IMR-90 (cell line): ENCODE results near the gene KCNN3. TPM values are rescaled to one million over a fixed set of nuclear protein-coding genes. Genes with fewer than 3 reads are reported as not detected.

ENCODE experiments used
- ATAC-seq: fragments of 200-7000 bp; cut with Tn5 transposase; 2 replicates; pipeline ENCODE4 v1.9.1; 2020; ENCODE audit warnings: low read depth, mild to moderate bottlenecking, moderate library complexity
- BruUV-seq: library from RNA; stranded (reverse); fragments of 400-500 nt; replicated peaks from 2 replicates; lab custom pipeline; 2021; lab: Mats Ljungman, UMichigan
- CTCF ChIA-PET: fragments of 300-600 bp; formaldehyde crosslinking; extraction: SDS; loops from one replicate; lab custom pipeline; 2021; ENCODE audit warnings: antibody characterized with exemption; lab: Yijun Ruan, JAX
- POLR2A ChIA-PET: fragments of 300-600 bp; sonication (Branson Sonifier 250); formaldehyde crosslinking; loops from one replicate; lab custom pipeline; 2022; ENCODE audit warnings: antibody characterized with exemption; ENCODE audit not compliant: unreplicated experiment; lab: Charles Lee
- DNase-seq: peaks from one replicate; pipeline ENCODE4 v3.0.0; 2013
- H2AFZ ChIP-seq: replicated peaks from 2 replicates; pipeline ENCODE3; 2013; ENCODE audit warnings: low read length, mild to moderate bottlenecking; ENCODE audit not compliant: poor library complexity
- H2AK5ac ChIP-seq: 2 replicates; pipeline ENCODE4 v1.6.1; 2013; ENCODE audit warnings: low read depth, low read length, inconsistent platforms
- H2AK9ac ChIP-seq: replicated peaks from 2 replicates; pipeline ENCODE3; 2013; ENCODE audit warnings: mild to moderate bottlenecking, low read depth, low read length, moderate library complexity; ENCODE audit not compliant: poor library complexity
- H2BK120ac ChIP-seq: 2 replicates; pipeline ENCODE4 v1.6.1; 2013; ENCODE audit warnings: low read depth, low read length, inconsistent platforms
- H2BK15ac ChIP-seq: 3 replicates; pipeline ENCODE4 v1.6.1; 2013; ENCODE audit warnings: low read depth, low read length, inconsistent platforms
- H2BK20ac ChIP-seq: 2 replicates; pipeline ENCODE4 v1.6.1; 2013; ENCODE audit warnings: low read depth, mild to moderate bottlenecking, inconsistent platforms, low read length, moderate library complexity
- H2BK5ac ChIP-seq: 2 replicates; pipeline ENCODE4 v1.6.1; 2013; ENCODE audit warnings: mild to moderate bottlenecking, low read depth, low read length, inconsistent platforms; ENCODE audit not compliant: poor library complexity, severe bottlenecking
- H3K14ac ChIP-seq: replicated peaks from 2 replicates; pipeline ENCODE4 v1.6.1; 2013; ENCODE audit warnings: low read depth, low read length, inconsistent platforms
- H3K18ac ChIP-seq: 2 replicates; pipeline ENCODE4 v1.6.1; 2013; ENCODE audit warnings: low read depth, low read length, control low read depth
- H3K23ac ChIP-seq: 2 replicates; pipeline ENCODE4 v1.6.1; 2013; ENCODE audit warnings: low read depth, low read length, inconsistent platforms
- H3K27ac ChIP-seq: 2 replicates; pipeline ENCODE4 v1.5.1; 2013; ENCODE audit warnings: mild to moderate bottlenecking, control low read depth, low read length; ENCODE audit not compliant: insufficient read depth
- H3K27me3 ChIP-seq: 2 replicates; pipeline ENCODE4 v1.6.1; 2013; ENCODE audit warnings: low read length; ENCODE audit not compliant: control insufficient read depth, insufficient read depth
- H3K36me3 ChIP-seq: 2 replicates; pipeline ENCODE4 v1.6.1; 2013; ENCODE audit warnings: low read length, mixed read lengths; ENCODE audit not compliant: control insufficient read depth, insufficient read depth
- H3K4ac ChIP-seq: 2 replicates; pipeline ENCODE4 v1.6.1; 2013; ENCODE audit warnings: low read depth, low read length, inconsistent platforms
- H3K4me1 ChIP-seq: 2 replicates; pipeline ENCODE4 v1.6.1; 2013; ENCODE audit warnings: low read length, mixed read lengths; ENCODE audit not compliant: control insufficient read depth, insufficient read depth
- H3K4me2 ChIP-seq: 2 replicates; pipeline ENCODE4 v1.6.1; 2013; ENCODE audit warnings: low read depth, mild to moderate bottlenecking, control low read depth, low read length, moderate library complexity
- H3K4me3 ChIP-seq: 2 replicates; pipeline ENCODE4 v1.5.1; 2013; ENCODE audit warnings: low read depth, mild to moderate bottlenecking, control low read depth, low read length, moderate library complexity; ENCODE audit not compliant: insufficient read depth
- H3K56ac ChIP-seq: 2 replicates; pipeline ENCODE4 v1.6.1; 2013; ENCODE audit warnings: low read length, inconsistent platforms; ENCODE audit not compliant: insufficient read depth; ENCODE audit errors: extremely low read depth
- H3K79me1 ChIP-seq, 2 experiments: 2 replicates each; pipeline ENCODE4 v1.6.1; 2013; ENCODE audit warnings: low read length in 2 of 2, inconsistent platforms in 1 of 2, low read depth in 1 of 2
- H3K9ac ChIP-seq: 2 replicates; pipeline ENCODE4 v1.6.1; 2013; ENCODE audit warnings: low read depth, low read length, control low read depth
- H3K9me1 ChIP-seq: 2 replicates; pipeline ENCODE4 v1.6.1; 2013; ENCODE audit warnings: low read length, inconsistent platforms; ENCODE audit not compliant: insufficient read depth
- H3K9me3 ChIP-seq: 2 replicates; pipeline ENCODE4 v1.6.1; 2013; ENCODE audit warnings: low read length; ENCODE audit not compliant: control insufficient read depth, insufficient read depth
- H4K20me1 ChIP-seq: 2 replicates; pipeline ENCODE4 v1.6.1; 2013; ENCODE audit warnings: low read length, inconsistent platforms; ENCODE audit not compliant: insufficient read depth
- H4K5ac ChIP-seq: 2 replicates; pipeline ENCODE4 v1.6.1; 2013; ENCODE audit warnings: mild to moderate bottlenecking, low read depth, low read length, control low read depth
- H4K8ac ChIP-seq, 2 experiments: 2 replicates each; pipeline ENCODE4 v1.6.1; 2013; ENCODE audit warnings: low read depth in 2 of 2, low read length in 2 of 2, control low read depth in 1 of 2, inconsistent platforms in 1 of 2
- H4K91ac ChIP-seq: 2 replicates; pipeline ENCODE4 v1.6.1; 2013; ENCODE audit warnings: low read depth, low read length, inconsistent platforms; ENCODE audit not compliant: insufficient read depth
- BHLHE40 ChIP-seq: fragments of 150-350 bp; IDR thresholded peaks from 2 replicates; pipeline ENCODE4 v1.6.1; 2016; ENCODE audit warnings: mild to moderate bottlenecking, low read depth, low read length
- CEBPB ChIP-seq: IDR thresholded peaks from 2 replicates; pipeline ENCODE4 v1.6.1; 2012; ENCODE audit warnings: low read depth, low read length, improper control_type of control experiment
- CHD1 ChIP-seq: IDR thresholded peaks from 2 replicates; pipeline ENCODE4 v1.6.1; 2012; ENCODE audit warnings: low read depth, low read length, improper control_type of control experiment
- FOS ChIP-seq: fragments of 150-350 bp; IDR thresholded peaks from 2 replicates; pipeline ENCODE4 v1.6.1; 2016; ENCODE audit warnings: low read depth, low read length
- MAFK ChIP-seq: IDR thresholded peaks from 2 replicates; pipeline ENCODE4 v1.6.1; 2012; ENCODE audit warnings: low read depth, low read length, improper control_type of control experiment
- MAZ ChIP-seq: IDR thresholded peaks from 2 replicates; pipeline ENCODE4 v1.6.1; 2012; ENCODE audit warnings: low read depth, mild to moderate bottlenecking, low read length, improper control_type of control experiment, moderate library complexity, borderline replicate concordance
- MXI1 ChIP-seq: IDR thresholded peaks from 2 replicates; pipeline ENCODE4 v1.6.1; 2012; ENCODE audit warnings: low read depth, mild to moderate bottlenecking, low read length, moderate library complexity, borderline replicate concordance
- NFE2L2 ChIP-seq: fragments of 150-350 bp; IDR thresholded peaks from 2 replicates; pipeline ENCODE4 v1.6.1; 2016; ENCODE audit warnings: low read depth, mild to moderate bottlenecking, low read length
- POLR2A ChIP-seq: IDR thresholded peaks from 2 replicates; pipeline ENCODE4 v1.6.1; 2012; ENCODE audit warnings: mild to moderate bottlenecking, low read depth, low read length
- RAD21 ChIP-seq: IDR thresholded peaks from 2 replicates; pipeline ENCODE4 v1.6.1; 2012; ENCODE audit warnings: low read length, improper control_type of control experiment
- RCOR1 ChIP-seq: IDR thresholded peaks from 2 replicates; pipeline ENCODE4 v1.6.1; 2012; ENCODE audit warnings: mild to moderate bottlenecking, low read length, improper control_type of control experiment; ENCODE audit not compliant: insufficient replicate concordance
- RFX5 ChIP-seq: IDR thresholded peaks from 2 replicates; pipeline ENCODE4 v1.8.0; 2012; ENCODE audit warnings: low read depth, mild to moderate bottlenecking, low read length, moderate library complexity
- SMC3 ChIP-seq: fragments of 150-350 bp; IDR thresholded peaks from 2 replicates; pipeline ENCODE4 v1.6.1; 2016; ENCODE audit warnings: low read depth, mild to moderate bottlenecking, antibody characterized with exemption, low read length, moderate library complexity
- WGBS, 2 experiments: methylation state at CpG; one replicate each; pipeline versions ENCODE4 v1.1.5 to v1.1.7; 2013; ENCODE audit warnings: missing lambda C conversion rate in 2 of 2; ENCODE audit not compliant: insufficient read length in 1 of 2; ENCODE audit errors: extremely low coverage in 2 of 2; 5-methylcytosine and 5-hydroxymethylcytosine counted together
- dilution Hi-C: fragments of 300-500 bp; cut with HindIII; formaldehyde crosslinking; loops from one replicate; pipeline ENCODE4 v1.14.3; 2018; ENCODE audit warnings: low sequenced_read_pairs; ENCODE audit not compliant: unreplicated experiment
- in situ Hi-C: fragments of 300-500 bp; cut with MboI; formaldehyde crosslinking; loops from 3 replicates; pipeline ENCODE4 v1.14.3; 2019; ENCODE audit warnings: low sequenced_read_pairs, inconsistent platforms, mixed read lengths
- intact Hi-C: fragments of 100-400 bp; cut with micrococcal nuclease; formaldehyde crosslinking; loops from 2 replicates; pipeline ENCODE4 v1.10.0; 2022
- polyA plus RNA-seq, 3 experiments: library from polyadenylated mRNA; depleted of rRNA; stranded (reverse); fragments of >200 nt; gene quantifications; 2 replicates each; pipeline ENCODE4 v1.2.3, GENCODE V29; 2012; ENCODE audit warnings: low replicate concordance in 1 of 3
- total RNA-seq: library from RNA; depleted of rRNA; stranded (reverse); fragments of >200 nt; gene quantifications from 2 replicates; pipeline ENCODE4 v1.2.3, GENCODE V29; 2012
- TF ChIP-seq, protein P1 (sequence below): fragments of 150-350 bp; IDR thresholded peaks from 2 replicates; pipeline ENCODE4 v1.6.1; 2016; ENCODE audit warnings: low read depth, mild to moderate bottlenecking, low read length, moderate library complexity, borderline replicate concordance
- TF ChIP-seq, protein P2 (sequence below): conservative IDR thresholded peaks from 2 replicates; pipeline ENCODE4 v1.5.1; 2012; ENCODE audit warnings: mild to moderate bottlenecking, low read depth, low read length, improper control_type of control experiment
- TF ChIP-seq, protein P3 (sequence below): fragments of 150-350 bp; IDR thresholded peaks from 2 replicates; pipeline ENCODE4 v1.6.1; 2017; ENCODE audit warnings: mild to moderate bottlenecking, antibody characterized with exemption, low read length, low read depth

Gene KCNN3
- total and polyA plus RNA-seq, 2 of the 4 experiments (the other 2 are of a cell fraction): 0.02 TPM; not detected in 1

DNA sequence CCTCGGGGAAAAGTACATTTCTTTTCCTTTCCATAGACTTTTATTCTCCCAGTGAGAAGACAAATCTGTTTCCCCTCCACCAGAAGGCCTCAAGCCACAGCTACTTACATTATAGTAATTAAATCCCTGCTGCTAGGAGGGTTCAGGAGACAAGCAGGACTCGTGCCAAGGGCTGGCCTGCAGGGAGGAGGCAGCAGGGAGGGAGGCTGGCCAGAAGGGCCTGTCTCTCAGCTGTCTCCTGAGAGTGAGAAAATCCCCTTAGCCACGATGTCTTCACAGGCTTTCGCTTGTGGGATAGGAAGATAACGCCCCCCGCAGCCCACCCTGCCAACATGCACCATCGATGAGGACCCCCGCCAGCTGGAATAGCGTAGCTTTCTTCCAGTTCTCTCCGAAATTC lies 14.0 kb downstream of the KCNN3 start:
- Histone ChIP-seq H3K14ac (no peak overlapping the region), H2BK20ac (no peak overlapping the region), H3K9me3 (no peaks in the 10 kb centered on the region), H2BK120ac (no peak overlapping the region), H3K56ac (no peak overlapping the region), H3K9me1 (peaks cover 3% of the 10 kb centered on the region; the same call in 1 of the 2 replicates), H2AK5ac (no peak overlapping the region), H3K36me3 (no peaks in the 10 kb centered on the region), H3K4ac (no peak overlapping the region), H4K5ac (no peak overlapping the region), H3K4me3 (no peak overlapping the region), H3K23ac (no peak overlapping the region), H2BK5ac (no peak overlapping the region), H3K18ac (no peak overlapping the region), H3K27me3 (peaks cover 23% of the 10 kb centered on the region), H3K27ac (no peak overlapping the region), H4K91ac (no peak overlapping the region), H2AK9ac (no peak overlapping the region), H3K4me1 (no peaks in the 10 kb centered on the region), H4K20me1 (no peaks in the 10 kb centered on the region), H3K79me1 (no peaks in the 10 kb centered on the region), H3K4me2 (no peak overlapping the region), H2BK15ac (no peak overlapping the region), H4K8ac (no peak overlapping the region), H3K9ac (no peak overlapping the region), H2AFZ (no peak overlapping the region)
- WGBS, 2 experiments: 17% methylated on average over 1 of the region's 10 CpGs; no CpG with 5 or more reads in 1 of the 2 experiments
- intact Hi-C loops (no loop called here), in situ Hi-C loops (no loop called here), dilution Hi-C loops (no loop called here)
- ATAC-seq (no peak), DNase-seq (no peak)
- no TSS peak for BruUV-seq
- TF ChIP-seq POLR2A (no peak), RCOR1 (no peak), SMC3 (no peak), MAZ (no peak), RAD21 (no peak), NFE2L2 (no peak), BHLHE40 (no peak), FOS (no peak), CHD1 (no peak), MAFK (no peak), MXI1 (no peak), CEBPB (no peak), RFX5 (no peak)
- TF ChIP-seq, protein P1, sequence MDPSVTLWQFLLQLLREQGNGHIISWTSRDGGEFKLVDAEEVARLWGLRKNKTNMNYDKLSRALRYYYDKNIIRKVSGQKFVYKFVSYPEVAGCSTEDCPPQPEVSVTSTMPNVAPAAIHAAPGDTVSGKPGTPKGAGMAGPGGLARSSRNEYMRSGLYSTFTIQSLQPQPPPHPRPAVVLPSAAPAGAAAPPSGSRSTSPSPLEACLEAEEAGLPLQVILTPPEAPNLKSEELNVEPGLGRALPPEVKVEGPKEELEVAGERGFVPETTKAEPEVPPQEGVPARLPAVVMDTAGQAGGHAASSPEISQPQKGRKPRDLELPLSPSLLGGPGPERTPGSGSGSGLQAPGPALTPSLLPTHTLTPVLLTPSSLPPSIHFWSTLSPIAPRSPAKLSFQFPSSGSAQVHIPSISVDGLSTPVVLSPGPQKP: no peak
- TF ChIP-seq, protein P2, sequence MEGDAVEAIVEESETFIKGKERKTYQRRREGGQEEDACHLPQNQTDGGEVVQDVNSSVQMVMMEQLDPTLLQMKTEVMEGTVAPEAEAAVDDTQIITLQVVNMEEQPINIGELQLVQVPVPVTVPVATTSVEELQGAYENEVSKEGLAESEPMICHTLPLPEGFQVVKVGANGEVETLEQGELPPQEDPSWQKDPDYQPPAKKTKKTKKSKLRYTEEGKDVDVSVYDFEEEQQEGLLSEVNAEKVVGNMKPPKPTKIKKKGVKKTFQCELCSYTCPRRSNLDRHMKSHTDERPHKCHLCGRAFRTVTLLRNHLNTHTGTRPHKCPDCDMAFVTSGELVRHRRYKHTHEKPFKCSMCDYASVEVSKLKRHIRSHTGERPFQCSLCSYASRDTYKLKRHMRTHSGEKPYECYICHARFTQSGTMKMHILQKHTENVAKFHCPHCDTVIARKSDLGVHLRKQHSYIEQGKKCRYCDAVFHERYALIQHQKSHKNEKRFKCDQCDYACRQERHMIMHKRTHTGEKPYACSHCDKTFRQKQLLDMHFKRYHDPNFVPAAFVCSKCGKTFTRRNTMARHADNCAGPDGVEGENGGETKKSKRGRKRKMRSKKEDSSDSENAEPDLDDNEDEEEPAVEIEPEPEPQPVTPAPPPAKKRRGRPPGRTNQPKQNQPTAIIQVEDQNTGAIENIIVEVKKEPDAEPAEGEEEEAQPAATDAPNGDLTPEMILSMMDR: no peak
- TF ChIP-seq, protein P3, sequence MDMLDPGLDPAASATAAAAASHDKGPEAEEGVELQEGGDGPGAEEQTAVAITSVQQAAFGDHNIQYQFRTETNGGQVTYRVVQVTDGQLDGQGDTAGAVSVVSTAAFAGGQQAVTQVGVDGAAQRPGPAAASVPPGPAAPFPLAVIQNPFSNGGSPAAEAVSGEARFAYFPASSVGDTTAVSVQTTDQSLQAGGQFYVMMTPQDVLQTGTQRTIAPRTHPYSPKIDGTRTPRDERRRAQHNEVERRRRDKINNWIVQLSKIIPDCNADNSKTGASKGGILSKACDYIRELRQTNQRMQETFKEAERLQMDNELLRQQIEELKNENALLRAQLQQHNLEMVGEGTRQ: no peak
- ChIA-PET CTCF (no interaction called here), POLR2A (no interaction called here)
